ENCODE results near the gene APOL1.
"Not testable (repeated sequence)": the region's sequence is repeated elsewhere in the genome, so short reads cannot be mapped to it uniquely, and the experiment has no call there.

Gene APOL1

GRCh38 chr22:36227396-36227795 lies 25.5 kb upstream of the APOL1 start:
- H3K4me3 ChIP-seq (ENCODE audit: low read length): no peak overlapping the region
- H3K27ac ChIP-seq (ENCODE audit: low read length): no peak overlapping the region
- H3K4me1 ChIP-seq (ENCODE audit: insufficient read depth, low read length): no peaks in the 10 kb centered on the region
- H3K27me3 ChIP-seq (ENCODE audit: insufficient read depth, low read length): no peaks in the 10 kb centered on the region
- H3K36me3 ChIP-seq (ENCODE audit: insufficient read depth, low read depth, low read length): peaks cover 15% of the 10 kb centered on the region
- H3K9me3 ChIP-seq (ENCODE audit: insufficient read depth, low read depth, low read length): no peaks in the 10 kb centered on the region
- H3K9ac ChIP-seq (ENCODE audit: low read depth, low read length): no peak overlapping the region

GRCh38 chr22:36227806-36228205 lies 25.1 kb upstream of the APOL1 start:
- no peak overlapping the region for H3K27ac ChIP-seq (ENCODE audit: low read length)
- H3K27me3 ChIP-seq (ENCODE audit: insufficient read depth, low read length): no peaks in the 10 kb centered on the region
- no peak overlapping the region for H3K9ac ChIP-seq (ENCODE audit: low read depth, low read length)
- no peaks in the 10 kb centered on the region for H3K4me1 ChIP-seq (ENCODE audit: insufficient read depth, low read length)
- no peaks in the 10 kb centered on the region for H3K9me3 ChIP-seq (ENCODE audit: insufficient read depth, low read depth, low read length)
- peaks cover 15% of the 10 kb centered on the region for H3K36me3 ChIP-seq (ENCODE audit: insufficient read depth, low read depth, low read length)
- H3K4me3 ChIP-seq (ENCODE audit: low read length): no peak overlapping the region

DNA sequence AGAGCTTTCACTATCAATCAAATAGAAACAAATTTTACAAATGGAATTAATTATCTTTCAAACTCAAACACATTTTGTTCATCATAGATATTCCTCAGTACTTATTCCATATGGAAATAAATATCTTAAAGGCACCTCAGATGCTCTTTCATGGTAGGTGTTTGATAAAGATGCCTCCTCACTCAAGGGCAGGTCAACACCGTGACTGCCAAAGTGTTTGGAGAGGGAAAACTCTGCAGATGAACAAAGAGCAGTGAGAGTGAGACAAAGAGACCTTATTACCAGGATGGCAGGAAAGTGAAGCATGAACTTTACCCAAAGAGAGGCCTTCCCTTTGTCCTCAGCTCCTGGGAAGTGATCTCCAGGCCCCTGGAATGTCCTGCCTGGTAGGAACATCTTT lies 24.6 kb upstream of the APOL1 start:
- H3K4me3 ChIP-seq (ENCODE audit: low read length); H3K4me1 ChIP-seq (ENCODE audit: insufficient read depth, low read length); H3K27me3 ChIP-seq (ENCODE audit: insufficient read depth, low read length); H3K9ac ChIP-seq (ENCODE audit: low read depth, low read length); H3K27ac ChIP-seq (ENCODE audit: low read length); H3K9me3 ChIP-seq (ENCODE audit: insufficient read depth, low read depth, low read length): not testable (repeated sequence)
- peaks cover 15% of the 10 kb centered on the region for H3K36me3 ChIP-seq (ENCODE audit: insufficient read depth, low read depth, low read length)

DNA sequence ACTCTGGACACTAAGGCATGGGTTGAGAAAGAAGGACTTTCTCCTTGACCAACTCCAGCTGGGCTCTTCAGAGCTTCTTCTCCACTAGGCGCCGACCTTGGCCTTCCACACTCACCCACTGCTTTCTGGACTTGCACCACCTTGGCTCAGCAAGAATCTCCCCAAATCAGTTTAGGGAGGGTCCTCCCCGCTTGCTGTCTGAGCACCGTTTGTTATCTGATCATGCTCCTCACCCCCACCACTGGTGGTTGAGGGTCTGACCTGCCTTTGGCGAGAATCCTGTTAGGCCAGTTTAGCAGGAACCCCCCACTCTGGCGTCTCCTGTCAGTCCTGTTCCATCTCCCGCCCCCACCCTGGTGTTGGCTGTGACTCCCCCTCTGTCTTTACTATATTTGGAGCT lies 24.0 kb upstream of the APOL1 start:
- no peaks in the 10 kb centered on the region for H3K9me3 ChIP-seq (ENCODE audit: insufficient read depth, low read depth, low read length)
- H3K27ac ChIP-seq (ENCODE audit: low read length): no peak overlapping the region
- H3K4me1 ChIP-seq (ENCODE audit: insufficient read depth, low read length): no peaks in the 10 kb centered on the region
- no peaks in the 10 kb centered on the region for H3K27me3 ChIP-seq (ENCODE audit: insufficient read depth, low read length)
- H3K4me3 ChIP-seq (ENCODE audit: low read length): no peak overlapping the region
- no peak overlapping the region for H3K9ac ChIP-seq (ENCODE audit: low read depth, low read length)
- peaks cover 15% of the 10 kb centered on the region for H3K36me3 ChIP-seq (ENCODE audit: insufficient read depth, low read depth, low read length)

- H3K9ac ChIP-seq (ENCODE audit: low read depth, low read length): not testable (repeated sequence)
Observed at GRCh38 chr22:36229649-36230048, 23.3 kb upstream of the APOL1 start.

GRCh38 chr22:36231051-36231450 lies 21.9 kb upstream of the APOL1 start:
- not testable (repeated sequence) for H3K9me3 ChIP-seq (ENCODE audit: insufficient read depth, low read depth, low read length); H3K27ac ChIP-seq (ENCODE audit: low read length); H3K4me1 ChIP-seq (ENCODE audit: insufficient read depth, low read length); H3K4me3 ChIP-seq (ENCODE audit: low read length); H3K9ac ChIP-seq (ENCODE audit: low read depth, low read length); H3K27me3 ChIP-seq (ENCODE audit: insufficient read depth, low read length)
- H3K36me3 ChIP-seq (ENCODE audit: insufficient read depth, low read depth, low read length): peaks cover 15% of the 10 kb centered on the region

More at GRCh38 chr22:36229649-36230048, 23.3 kb upstream of the APOL1 start:
- H3K27ac ChIP-seq (ENCODE audit: low read length); H3K27me3 ChIP-seq (ENCODE audit: insufficient read depth, low read length); H3K9me3 ChIP-seq (ENCODE audit: insufficient read depth, low read depth, low read length); H3K4me1 ChIP-seq (ENCODE audit: insufficient read depth, low read length); H3K4me3 ChIP-seq (ENCODE audit: low read length): not testable (repeated sequence)
- H3K36me3 ChIP-seq (ENCODE audit: insufficient read depth, low read depth, low read length): peaks cover 15% of the 10 kb centered on the region

DNA sequence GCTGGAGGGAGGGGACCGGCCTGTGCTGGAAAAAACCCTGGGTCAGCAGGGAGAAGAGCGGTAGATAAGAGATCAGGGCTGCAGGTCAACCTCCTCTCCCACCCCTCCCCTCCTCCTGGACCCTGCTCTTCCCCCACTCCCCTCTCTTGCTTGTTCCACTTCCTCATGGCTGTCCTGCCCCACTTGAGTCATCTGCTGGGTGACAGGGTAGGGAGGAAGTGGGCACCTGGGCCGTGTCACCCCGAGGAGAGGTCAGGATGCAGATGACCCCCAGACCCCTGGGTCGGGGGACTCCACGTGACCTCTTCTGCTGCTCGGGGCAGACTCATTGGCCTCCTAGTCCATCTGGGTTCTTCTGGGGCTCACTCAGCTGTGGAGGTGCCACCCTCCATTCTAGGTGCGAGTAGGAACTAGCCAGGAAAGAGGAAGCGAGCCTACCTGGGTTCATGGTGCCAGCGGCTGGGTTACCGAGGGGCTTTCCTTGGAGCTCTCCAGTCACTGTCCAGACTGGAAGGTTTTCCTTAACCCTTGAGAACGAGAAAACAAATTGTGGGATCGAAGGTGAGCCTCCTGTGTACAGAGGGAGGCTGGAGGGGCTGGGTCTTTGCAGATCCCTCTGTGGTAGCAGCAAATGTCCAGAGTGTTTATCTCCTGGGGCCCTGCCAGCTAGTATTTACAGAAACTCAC lies 20.1 kb upstream of the APOL1 start:
- Histone ChIP-seq H3K4me1 (ENCODE audit: insufficient read depth, low read length) (no peaks in the 10 kb centered on the region), H3K27me3 (ENCODE audit: insufficient read depth, low read length) (no peaks in the 10 kb centered on the region), H3K27ac (ENCODE audit: low read length) (no peak overlapping the region), H3K4me3 (ENCODE audit: low read length) (no peak overlapping the region), H3K9me3 (ENCODE audit: insufficient read depth, low read depth, low read length) (no peaks in the 10 kb centered on the region), H3K36me3 (ENCODE audit: insufficient read depth, low read depth, low read length) (peaks cover 9% of the 10 kb centered on the region), H3K9ac (ENCODE audit: low read depth, low read length) (no peak overlapping the region)

DNA sequence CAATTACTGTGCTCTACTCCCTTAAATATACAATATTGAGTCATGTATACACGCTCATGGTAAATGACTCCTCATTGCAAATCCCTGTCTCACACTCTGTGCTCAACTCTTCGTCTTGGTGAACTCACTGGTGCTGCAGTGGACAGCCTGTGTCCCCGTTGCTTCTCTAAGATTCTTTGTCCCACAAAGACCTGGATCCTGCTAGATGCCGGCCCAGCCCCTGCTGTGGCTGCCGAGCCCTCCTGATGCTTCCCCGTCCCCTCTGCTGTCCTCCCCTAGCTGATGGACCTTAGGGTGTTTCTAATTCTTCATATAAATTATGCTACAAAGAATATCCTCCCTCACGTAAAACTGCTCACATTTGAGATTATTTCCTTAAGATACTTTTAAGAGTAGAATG lies 19.1 kb upstream of the APOL1 start:
- Histone ChIP-seq H3K27ac (ENCODE audit: low read length) (no peak overlapping the region), H3K9ac (ENCODE audit: low read depth, low read length) (no peak overlapping the region), H3K9me3 (ENCODE audit: insufficient read depth, low read depth, low read length) (no peaks in the 10 kb centered on the region), H3K4me1 (ENCODE audit: insufficient read depth, low read length) (no peaks in the 10 kb centered on the region), H3K36me3 (ENCODE audit: insufficient read depth, low read depth, low read length) (peaks cover 4% of the 10 kb centered on the region), H3K27me3 (ENCODE audit: insufficient read depth, low read length) (no peaks in the 10 kb centered on the region), H3K4me3 (ENCODE audit: low read length) (no peak overlapping the region)

GRCh38 chr22:36234213-36234612 lies 18.7 kb upstream of the APOL1 start:
- no peak overlapping the region for H3K4me3 ChIP-seq (ENCODE audit: low read length)
- H3K27ac ChIP-seq (ENCODE audit: low read length): no peak overlapping the region
- no peak overlapping the region for H3K9ac ChIP-seq (ENCODE audit: low read depth, low read length)
- no peaks in the 10 kb centered on the region for H3K27me3 ChIP-seq (ENCODE audit: insufficient read depth, low read length)
- no peaks in the 10 kb centered on the region for H3K9me3 ChIP-seq (ENCODE audit: insufficient read depth, low read depth, low read length)
- H3K4me1 ChIP-seq (ENCODE audit: insufficient read depth, low read length): no peaks in the 10 kb centered on the region
- peaks cover 4% of the 10 kb centered on the region for H3K36me3 ChIP-seq (ENCODE audit: insufficient read depth, low read depth, low read length)

DNA sequence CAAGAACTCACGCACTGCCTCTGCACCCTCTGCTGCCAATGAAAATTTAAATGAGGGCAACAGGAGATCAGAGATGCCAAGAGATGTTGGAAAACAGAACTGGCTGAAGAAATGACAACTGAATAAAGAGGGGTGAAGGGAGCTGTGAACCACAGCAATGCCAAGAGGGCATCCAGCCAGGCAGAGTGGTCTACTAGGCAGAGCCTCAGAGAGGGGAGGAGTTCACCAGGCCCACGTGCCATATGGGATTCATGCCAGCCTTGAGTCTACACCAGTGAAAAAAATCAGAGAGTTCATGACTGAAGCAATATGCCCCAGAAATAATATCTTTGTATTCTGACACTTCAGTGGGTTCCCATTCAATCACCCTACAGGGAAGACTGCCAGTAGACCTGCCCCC lies 18.0 kb upstream of the APOL1 start:
- H3K9me3 ChIP-seq (ENCODE audit: insufficient read depth, low read depth, low read length): no peaks in the 10 kb centered on the region
- H3K36me3 ChIP-seq (ENCODE audit: insufficient read depth, low read depth, low read length): peaks cover 4% of the 10 kb centered on the region
- H3K27me3 ChIP-seq (ENCODE audit: insufficient read depth, low read length): no peaks in the 10 kb centered on the region
- H3K4me3 ChIP-seq (ENCODE audit: low read length): no peak overlapping the region
- H3K27ac ChIP-seq (ENCODE audit: low read length): no peak overlapping the region
- peaks cover 3% of the 10 kb centered on the region; the same call in 1 of the 2 replicates for H3K4me1 ChIP-seq (ENCODE audit: insufficient read depth, low read length)
- H3K9ac ChIP-seq (ENCODE audit: low read depth, low read length): no peak overlapping the region

- Histone ChIP-seq H3K4me1 (ENCODE audit: insufficient read depth, low read length) (peaks cover 4% of the 10 kb centered on the region; the same call in 1 of the 2 replicates), H3K36me3 (ENCODE audit: insufficient read depth, low read depth, low read length) (peaks cover 2% of the 10 kb centered on the region), H3K27ac (ENCODE audit: low read length) (no peak overlapping the region)
Observed at GRCh38 chr22:36235585-36235984, 17.3 kb upstream of the APOL1 start.

DNA sequence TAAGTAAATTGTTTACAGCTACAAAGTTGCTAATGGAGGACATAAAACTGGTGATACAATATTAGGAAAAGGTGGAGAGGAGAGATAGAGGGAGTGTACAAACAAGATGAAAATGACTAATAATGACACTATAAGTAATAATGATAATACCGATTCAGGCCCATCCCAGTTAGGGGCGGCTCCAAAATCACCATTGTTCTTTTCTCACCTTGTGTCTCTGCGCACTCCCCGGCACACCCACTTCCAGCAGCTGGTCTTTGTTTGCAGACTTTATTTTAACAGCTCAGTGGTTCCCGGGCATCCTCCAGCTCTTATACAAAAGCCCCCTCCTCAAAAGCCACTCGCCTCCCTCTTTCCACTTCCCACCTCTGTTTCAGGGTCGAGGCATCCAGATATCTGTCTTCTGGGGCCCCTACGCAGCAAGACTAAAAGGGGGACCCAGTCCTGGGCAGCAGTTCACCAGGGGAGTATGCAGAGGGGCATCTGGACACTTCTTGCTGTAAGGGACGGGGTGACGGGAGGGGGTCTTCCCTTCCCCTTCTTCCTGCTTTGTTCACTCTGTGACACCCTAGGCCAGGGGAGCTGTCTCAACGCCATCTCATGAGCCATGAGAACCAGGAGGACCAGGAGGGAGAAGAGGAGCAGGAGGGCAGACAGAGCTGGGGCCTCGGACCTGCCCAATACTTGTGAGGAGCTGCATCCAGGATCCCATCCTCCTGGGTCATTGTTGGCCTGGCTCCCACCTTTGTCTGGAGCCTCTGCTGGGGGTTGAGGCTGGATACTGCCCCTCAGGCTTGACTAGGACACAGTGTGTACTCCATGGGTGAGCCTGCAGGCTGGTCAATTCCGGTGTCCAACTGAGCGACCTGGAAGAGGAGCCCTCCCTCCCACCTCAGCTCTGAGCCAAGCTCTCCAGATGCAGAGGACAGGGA lies 16.3 kb upstream of the APOL1 start:
- Histone ChIP-seq H3K4me3 (ENCODE audit: low read length) (no peak overlapping the region), H3K4me1 (ENCODE audit: insufficient read depth, low read length) (peaks cover 4% of the 10 kb centered on the region; the same call in 1 of the 2 replicates), H3K36me3 (ENCODE audit: insufficient read depth, low read depth, low read length) (no peaks in the 10 kb centered on the region), H3K27ac (ENCODE audit: low read length) (no peak overlapping the region), H3K27me3 (ENCODE audit: insufficient read depth, low read length) (no peaks in the 10 kb centered on the region), H3K9ac (ENCODE audit: low read depth, low read length) (no peak overlapping the region), H3K9me3 (ENCODE audit: insufficient read depth, low read depth, low read length) (no peaks in the 10 kb centered on the region)

More at GRCh38 chr22:36235585-36235984, 17.3 kb upstream of the APOL1 start:
- no peaks in the 10 kb centered on the region for H3K9me3 ChIP-seq (ENCODE audit: insufficient read depth, low read depth, low read length)
- H3K9ac ChIP-seq (ENCODE audit: low read depth, low read length): no peak overlapping the region
- H3K27me3 ChIP-seq (ENCODE audit: insufficient read depth, low read length): no peaks in the 10 kb centered on the region
- H3K4me3 ChIP-seq (ENCODE audit: low read length): no peak overlapping the region

Data from iPS-20b (cell line).